Measurements from ENCODE around the gene UTP25.

Gene UTP25, protein sequence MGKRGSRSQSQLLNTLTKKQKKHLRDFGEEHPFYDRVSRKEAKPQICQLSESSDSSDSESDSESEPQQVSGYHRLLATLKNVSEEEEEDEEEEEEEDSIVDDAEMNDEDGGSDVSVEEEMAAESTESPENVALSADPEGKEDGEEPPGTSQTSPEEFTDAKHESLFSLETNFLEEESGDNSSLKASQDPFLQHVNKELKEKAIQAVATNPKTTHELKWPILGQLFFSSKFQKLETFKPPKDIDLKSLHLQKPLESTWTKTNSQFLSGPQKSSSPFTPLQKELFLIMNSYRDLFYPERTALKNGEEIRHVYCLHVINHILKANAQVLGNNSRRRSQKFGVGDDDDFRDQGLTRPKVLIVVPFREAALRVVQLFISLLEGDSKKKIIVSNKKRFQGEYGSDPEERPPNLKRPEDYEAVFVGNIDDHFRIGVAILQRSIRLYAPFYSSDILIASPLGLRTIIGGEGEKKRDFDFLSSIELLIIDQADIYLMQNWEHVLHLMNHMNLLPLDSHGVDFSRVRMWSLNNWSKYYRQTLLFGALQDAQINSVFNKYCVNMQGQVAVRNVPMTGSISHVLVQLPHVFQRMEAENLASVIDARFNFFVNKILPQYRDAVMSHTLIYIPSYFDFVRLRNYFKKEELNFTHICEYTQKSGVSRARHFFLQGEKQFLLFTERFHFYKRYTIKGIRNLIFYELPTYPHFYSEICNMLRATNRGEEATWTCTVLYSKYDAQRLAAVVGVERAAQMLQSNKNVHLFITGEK

DNA sequence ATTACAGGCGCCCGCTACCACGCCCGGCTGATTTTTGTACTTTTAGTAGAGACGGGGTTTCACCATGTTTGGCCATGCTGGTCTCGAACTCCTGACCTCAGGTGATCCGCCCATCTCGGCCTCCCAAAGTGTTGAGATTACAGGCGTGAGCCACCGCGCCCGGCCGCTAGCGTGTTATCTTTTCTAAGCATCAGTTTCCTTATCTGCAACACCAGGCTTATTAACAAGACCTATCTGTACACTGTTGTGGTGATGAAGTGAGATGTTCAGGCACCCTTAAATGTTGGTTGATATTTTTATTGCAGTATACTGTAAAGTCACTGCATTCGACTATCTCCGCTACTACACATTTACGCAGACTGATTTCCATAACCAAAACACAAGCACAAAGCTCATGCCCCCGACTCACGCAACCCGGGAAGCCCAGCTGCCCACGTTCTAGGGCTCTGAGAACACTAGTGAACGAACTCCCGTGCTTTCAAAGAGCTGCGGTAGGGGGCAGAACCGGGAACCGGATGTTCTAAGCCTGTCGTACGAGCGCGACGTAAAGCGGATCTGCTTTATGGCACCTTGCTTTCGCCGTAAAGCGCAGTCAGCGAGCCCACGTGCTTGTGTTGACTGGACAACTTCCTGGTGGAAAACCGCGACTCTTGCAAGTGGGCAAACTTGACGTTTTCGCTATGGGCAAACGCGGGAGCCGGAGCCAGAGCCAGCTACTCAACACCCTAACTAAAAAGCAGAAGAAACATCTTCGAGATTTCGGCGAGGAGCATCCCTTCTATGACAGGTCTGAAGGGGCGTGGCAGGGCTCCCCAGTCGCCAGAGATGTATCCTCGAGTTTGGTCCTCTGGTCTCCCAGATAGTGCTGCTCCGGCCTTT lies at the start of gene UTP25:
Gene UTP25, plus strand, starts transcription at position 589 of the 879 bp plus-strand sequence. Its CDS starts 92 bp downstream, at position 681.
- peak within 1 kb of the TSS; percentile 74 for H3K4me3 ChIP-seq (ENCODE audit: low read depth, low read length)
- TF ChIP-seq, protein P1, sequence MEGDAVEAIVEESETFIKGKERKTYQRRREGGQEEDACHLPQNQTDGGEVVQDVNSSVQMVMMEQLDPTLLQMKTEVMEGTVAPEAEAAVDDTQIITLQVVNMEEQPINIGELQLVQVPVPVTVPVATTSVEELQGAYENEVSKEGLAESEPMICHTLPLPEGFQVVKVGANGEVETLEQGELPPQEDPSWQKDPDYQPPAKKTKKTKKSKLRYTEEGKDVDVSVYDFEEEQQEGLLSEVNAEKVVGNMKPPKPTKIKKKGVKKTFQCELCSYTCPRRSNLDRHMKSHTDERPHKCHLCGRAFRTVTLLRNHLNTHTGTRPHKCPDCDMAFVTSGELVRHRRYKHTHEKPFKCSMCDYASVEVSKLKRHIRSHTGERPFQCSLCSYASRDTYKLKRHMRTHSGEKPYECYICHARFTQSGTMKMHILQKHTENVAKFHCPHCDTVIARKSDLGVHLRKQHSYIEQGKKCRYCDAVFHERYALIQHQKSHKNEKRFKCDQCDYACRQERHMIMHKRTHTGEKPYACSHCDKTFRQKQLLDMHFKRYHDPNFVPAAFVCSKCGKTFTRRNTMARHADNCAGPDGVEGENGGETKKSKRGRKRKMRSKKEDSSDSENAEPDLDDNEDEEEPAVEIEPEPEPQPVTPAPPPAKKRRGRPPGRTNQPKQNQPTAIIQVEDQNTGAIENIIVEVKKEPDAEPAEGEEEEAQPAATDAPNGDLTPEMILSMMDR (conservative IDR thresholded peaks at IDR 0.05; ENCODE audit: low read depth, low read length), result peak; percentile 86

DNA sequence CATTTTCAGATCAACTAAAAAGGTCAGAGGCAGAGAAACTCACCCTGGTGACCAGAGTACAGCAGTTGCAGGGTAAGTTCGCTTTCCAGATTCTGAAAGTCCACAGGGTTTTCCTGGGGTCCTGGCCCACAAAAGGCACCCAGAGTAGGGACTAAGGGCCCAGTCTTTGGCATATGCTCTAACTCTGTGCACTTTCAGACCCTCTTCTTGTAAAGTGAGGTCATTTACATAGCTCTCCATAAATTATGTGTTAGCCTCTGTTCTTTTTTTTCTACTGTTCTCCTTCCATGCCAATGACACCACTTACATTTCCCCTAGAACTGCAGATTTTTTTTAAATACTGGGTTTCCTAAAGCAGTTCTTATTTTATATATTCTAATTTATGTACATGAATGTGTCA lies 49.7 kb upstream of the UTP25 start:
- DNase-seq (ENCODE audit: low read depth), result no peak
- no peak overlapping the region for H3K4me3 ChIP-seq (ENCODE audit: low read depth, low read length)
- TF ChIP-seq, protein P1 (conservative IDR thresholded peaks at IDR 0.05; ENCODE audit: low read depth, low read length), result no peak

More for the DNA sequence above, at the start of gene UTP25:
- peak; percentile 99 for DNase-seq (ENCODE audit: low read depth)

DNA sequence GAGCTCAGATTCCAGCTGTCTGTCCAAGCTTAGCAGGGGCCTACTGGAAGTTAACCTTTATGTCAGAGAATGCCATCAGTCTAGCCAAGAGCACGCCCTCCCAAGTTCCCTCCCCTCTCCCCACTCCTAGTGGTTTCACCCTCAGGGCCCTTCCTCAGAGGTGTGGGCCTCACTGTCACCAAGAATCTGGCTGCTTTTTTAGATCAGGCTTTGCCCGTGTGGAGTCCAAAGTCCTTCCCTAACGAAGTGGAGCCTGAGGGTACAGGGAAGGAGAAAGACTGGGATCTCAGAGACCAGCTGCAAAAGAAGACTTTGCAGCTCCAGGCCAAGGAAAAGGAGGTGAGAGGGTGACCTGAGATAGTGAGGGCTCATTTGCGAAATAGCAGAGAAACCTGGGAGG lies 47.5 kb upstream of the UTP25 start:
- H3K4me3 ChIP-seq (ENCODE audit: low read depth, low read length), result no peak overlapping the region
- TF ChIP-seq, protein P1 (conservative IDR thresholded peaks at IDR 0.05; ENCODE audit: low read depth, low read length), result no peak
- DNase-seq (ENCODE audit: low read depth), result no peak

DNA sequence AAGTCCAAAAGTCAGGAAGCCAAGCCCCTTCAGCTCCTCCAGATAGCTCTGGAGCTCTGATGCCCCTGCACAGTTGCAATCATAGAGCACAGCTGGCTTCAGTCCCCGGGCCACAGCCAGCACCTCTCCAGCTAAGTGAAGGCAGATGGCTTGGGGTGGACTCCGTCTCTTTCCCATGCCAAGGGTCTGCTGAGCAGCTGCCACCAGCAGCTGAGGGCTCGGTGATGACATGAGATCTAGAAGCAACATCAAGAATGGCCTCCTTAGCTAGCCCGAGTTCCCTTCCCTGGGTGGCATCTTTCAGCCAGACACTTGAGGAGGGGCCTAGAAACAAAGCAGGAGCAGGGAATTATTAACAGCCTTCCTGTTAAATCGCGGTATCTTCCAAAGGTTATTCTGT lies 44.4 kb upstream of the UTP25 start:
- DNase-seq (ENCODE audit: low read depth), result no peak
- TF ChIP-seq, protein P1 (conservative IDR thresholded peaks at IDR 0.05; ENCODE audit: low read depth, low read length), result no peak
- peak overlapping the region; percentile 91 for H3K4me3 ChIP-seq (ENCODE audit: low read depth, low read length)

DNA sequence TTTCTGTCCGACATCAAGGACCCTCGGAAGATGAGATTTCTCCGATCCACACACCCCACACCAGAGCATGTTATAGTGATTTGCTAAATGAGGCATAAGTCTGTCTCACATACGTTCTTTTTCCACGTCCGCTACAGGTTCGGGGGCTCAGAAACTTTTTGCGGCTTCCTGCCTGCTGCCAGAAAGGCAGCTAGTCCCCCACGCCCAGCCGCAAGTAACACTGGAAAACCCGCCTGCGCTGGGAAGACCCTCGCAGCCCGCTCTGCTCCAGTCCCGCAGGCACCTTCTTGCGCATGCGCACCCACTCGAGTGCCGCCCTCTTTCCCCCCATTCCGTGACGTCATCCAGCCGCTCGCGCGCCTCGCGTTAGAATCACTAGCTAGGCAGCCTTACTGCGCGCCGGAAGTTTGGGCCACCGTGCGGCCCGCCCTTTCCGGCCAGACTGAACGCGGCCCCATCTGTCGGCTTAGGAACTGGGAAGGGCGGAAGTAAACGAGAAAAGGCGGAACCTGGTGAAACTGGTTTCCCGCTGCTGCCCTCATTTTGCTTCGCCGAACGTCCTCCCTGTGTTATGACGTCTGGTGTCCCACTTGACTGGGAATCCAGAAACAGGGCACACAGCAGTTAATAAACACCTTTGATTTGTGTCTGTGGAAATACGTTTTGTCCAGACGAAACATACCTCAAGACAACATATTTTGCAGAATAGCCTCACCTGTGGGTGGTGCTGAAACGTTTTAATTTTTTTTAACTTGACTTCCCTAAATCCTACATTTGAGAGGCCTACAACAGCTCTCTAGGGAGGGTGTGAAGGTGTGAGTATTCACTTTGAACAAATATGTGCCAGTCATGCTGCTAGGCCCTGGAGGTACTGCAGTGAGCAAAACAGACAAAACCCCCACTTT lies 43.3 kb upstream of the UTP25 start, which contains the start of gene C1orf74:
Gene C1orf74, minus strand, starts transcription at position 295 of the 905 bp plus-strand sequence. CDS start 925 bp downstream, outside the sequence.
- TF ChIP-seq, protein P1 (conservative IDR thresholded peaks at IDR 0.05; ENCODE audit: low read depth, low read length), result no peak
- DNase-seq (ENCODE audit: low read depth), result peak; percentile 98
- peak within 1 kb of the TSS; percentile 91 for H3K4me3 ChIP-seq (ENCODE audit: low read depth, low read length)

All from choroid plexus epithelial cell (primary cell).